PC-3 (cell line): ENCODE data around the gene UAP1. TPM values are rescaled to one million over a fixed set of nuclear protein-coding genes. Genes with fewer than 3 reads are reported as not detected.

Experiments used
- ATAC-seq: fragments of 200-7000 bp; cut with Tn5 transposase; 2 replicates; pipeline ENCODE4 v1.9.1; 2020; ENCODE audit warnings: mild to moderate bottlenecking, moderate library complexity
- BruUV-seq: library from RNA; stranded (reverse); fragments of 400-500 nt; replicated peaks from 2 replicates; lab custom pipeline; 2021; lab: Mats Ljungman, UMichigan
- CTCF ChIA-PET: fragments of 300-600 bp; sonication (Branson Sonifier 250); formaldehyde crosslinking; loops from one replicate; lab custom pipeline; 2022; ENCODE audit warnings: antibody characterized with exemption; lab: Charles Lee
- POLR2A ChIA-PET: fragments of 300-600 bp; sonication (Branson Sonifier 250); formaldehyde crosslinking; loops from one replicate; lab custom pipeline; 2022; ENCODE audit warnings: antibody characterized with exemption; ENCODE audit not compliant: unreplicated experiment; lab: Charles Lee
- DNase-seq: peaks from one replicate; pipeline ENCODE4 v3.0.0-alpha.2; 2015
- H2AFZ ChIP-seq: fragments of 300-600 bp; sonication (generic); 2 replicates; pipeline ENCODE4 v1.6.0; 2016; ENCODE audit warnings: antibody characterized with exemption, low read length
- H3F3A ChIP-seq: fragments of 300-600 bp; sonication (generic); one replicate; pipeline ENCODE4 v1.6.0; 2017; ENCODE audit warnings: antibody characterized with exemption, low read length, control low read depth, mild to moderate bottlenecking; ENCODE audit not compliant: unreplicated experiment
- H3K27ac ChIP-seq: fragments of 300-600 bp; sonication (generic); 2 replicates; pipeline ENCODE4 v1.5.1; 2016; ENCODE audit warnings: mild to moderate bottlenecking, low read length
- H3K27me3 ChIP-seq: fragments of 300-600 bp; sonication (generic); 2 replicates; pipeline ENCODE4 v1.6.1; 2016; ENCODE audit warnings: low read length, mixed read lengths
- H3K36me3 ChIP-seq: fragments of 300-600 bp; sonication (generic); 2 replicates; pipeline ENCODE4 v1.6.1; 2016; ENCODE audit warnings: low read depth, mixed run types, low read length, mixed read lengths
- H3K4me1 ChIP-seq: fragments of 300-600 bp; sonication (generic); 2 replicates; pipeline ENCODE4 v1.5.1; 2016; ENCODE audit warnings: low read length; ENCODE audit not compliant: insufficient read depth
- H3K4me2 ChIP-seq: fragments of 300-600 bp; sonication (generic); 2 replicates; pipeline ENCODE4 v1.6.0; 2016; ENCODE audit warnings: low read length
- H3K4me3 ChIP-seq: fragments of 300-600 bp; sonication (generic); 2 replicates; pipeline ENCODE4 v1.5.1; 2016; ENCODE audit warnings: mild to moderate bottlenecking, low read length, mixed read lengths
- H3K79me2 ChIP-seq: fragments of 300-600 bp; sonication (generic); 2 replicates; pipeline ENCODE4 v1.6.1; 2017; ENCODE audit warnings: low read length, mixed read lengths
- H3K9ac ChIP-seq: fragments of 300-600 bp; sonication (generic); 2 replicates; pipeline ENCODE4 v1.6.0; 2016; ENCODE audit warnings: mild to moderate bottlenecking, low read length
- H3K9me2 ChIP-seq: fragments of 300-600 bp; sonication (generic); replicated peaks from 2 replicates; pipeline ENCODE4 v1.6.1; 2016; ENCODE audit warnings: mixed run types, low read length, mixed read lengths
- H3K9me3 ChIP-seq: fragments of 300-600 bp; sonication (generic); 2 replicates; pipeline ENCODE4 v1.6.1; 2016; ENCODE audit warnings: low read length, mixed read lengths
- H4K20me1 ChIP-seq: fragments of 300-600 bp; sonication (generic); 2 replicates; pipeline ENCODE4 v1.6.1; 2016; ENCODE audit warnings: low read length, mixed read lengths
- CTCF ChIP-seq: fragments of 300-600 bp; sonication (generic); conservative IDR thresholded peaks from 2 replicates; pipeline ENCODE4 v1.5.1; 2017; ENCODE audit warnings: antibody characterized with exemption, low read depth, mild to moderate bottlenecking, low read length
- EZH2 ChIP-seq: fragments of 300-600 bp; sonication (generic); IDR thresholded peaks from one replicate; pipeline ENCODE4 v1.6.1; 2017; ENCODE audit warnings: antibody characterized with exemption, mild to moderate bottlenecking, low read length; ENCODE audit not compliant: unreplicated experiment
- EZH2phosphoT487 ChIP-seq: fragments of 300-600 bp; sonication (generic); IDR thresholded peaks from 2 replicates; pipeline ENCODE4 v1.6.1; 2018; ENCODE audit warnings: mild to moderate bottlenecking, antibody characterized with exemption, low read length, borderline replicate concordance
- intact Hi-C: fragments of 100-400 bp; cut with micrococcal nuclease; formaldehyde crosslinking; loops from 2 replicates; pipeline ENCODE4 v1.9.0; 2023
- total RNA-seq: library from RNA; depleted of rRNA; stranded (reverse); fragments of >200 nt; gene quantifications from 2 replicates; pipeline ENCODE4 v1.2.3, GENCODE V29; 2014

UAP1 gene
- total RNA-seq, 1 experiment from 2014 or later: 118 TPM

GRCh38 chr1:162605225-162605927, 43.9 kb downstream of the UAP1 start:
- no peak overlapping the region for H2AFZ ChIP-seq
- H3K9me2 ChIP-seq: no peaks in the 10 kb centered on the region
- H4K20me1 ChIP-seq: no peaks in the 10 kb centered on the region
- no peaks in the 10 kb centered on the region for H3K9me3 ChIP-seq
- H3K4me1 ChIP-seq: peaks cover 22% of the 10 kb centered on the region
- peak overlapping the region; percentile 10; the same call in 1 of the 2 replicates for H3K4me3 ChIP-seq
- no peaks in the 10 kb centered on the region for H3K79me2 ChIP-seq
- no peak for TF ChIP-seq CTCF
- BruUV-seq: no TSS peak
- no peak overlapping the region for H3K9ac ChIP-seq
- H3K36me3 ChIP-seq: peaks cover 33% of the 10 kb centered on the region
- peak; percentile 100 for DNase-seq
- H3F3A ChIP-seq: peaks cover 13% of the 10 kb centered on the region
- intact Hi-C loops: loop anchor here (1.0 kb wide), 3 partner anchors 21 to 248 kb away; no protein-coding TSS in a partner anchor
- ATAC-seq: peak; percentile 95
- H3K4me2 ChIP-seq: peak overlapping the region; percentile 58
- H3K27me3 ChIP-seq: no peaks in the 10 kb centered on the region
- POLR2A ChIA-PET: interaction anchor here (0.6 kb wide), 3 partner anchors 85 to 104 kb away, joined by 5 to 31 read pairs (median 13); no protein-coding TSS in a partner anchor
- peak overlapping the region; percentile 82 for H3K27ac ChIP-seq
- CTCF ChIA-PET: interaction anchor here (0.5 to 2.1 kb wide), 5 partner anchors 8 to 461 kb away, joined by 3 to 8 read pairs (median 3); no protein-coding TSS in a partner anchor

- TF ChIP-seq CTCF (no peak), EZH2phosphoT487 (no peak), EZH2 (no peak)
- Histone ChIP-seq H3F3A (peaks cover 11% of the 10 kb centered on the region), H3K9me3 (no peaks in the 10 kb centered on the region), H2AFZ (no peak overlapping the region), H3K4me3 (no peak overlapping the region), H3K4me2 (no peak overlapping the region), H3K79me2 (no peaks in the 10 kb centered on the region), H4K20me1 (no peaks in the 10 kb centered on the region), H3K36me3 (peaks cover 6% of the 10 kb centered on the region; the same call in 1 of the 2 replicates), H3K27ac (no peak overlapping the region), H3K9ac (no peak overlapping the region), H3K9me2 (no peaks in the 10 kb centered on the region), H3K27me3 (no peaks in the 10 kb centered on the region), H3K4me1 (peaks cover 19% of the 10 kb centered on the region)
- CTCF ChIA-PET: no interaction called here
- POLR2A ChIA-PET: no interaction called here
- no peak for DNase-seq
- ATAC-seq: no peak
- BruUV-seq: no TSS peak
- intact Hi-C loops: no loop called here
Measured at GRCh38 chr1:162609306-162609705, 47.8 kb downstream of the UAP1 start.
